HEK293 (cell line): ENCODE measurements around the gene SCGB1C1.

Source experiments
- ATF2 ChIP-seq: fragments of 450-650 bp; formaldehyde crosslinking; IDR thresholded peaks from 2 replicates; pipeline ENCODE4 v1.5.1; 2016; ENCODE audit warnings: missing biosample characterization, missing genetic modification characterization, low read depth
- CTCF ChIP-seq: fragments of 450-650 bp; formaldehyde crosslinking; IDR thresholded peaks from 2 replicates; pipeline ENCODE4 v1.5.1; 2016; ENCODE audit warnings: missing biosample characterization, missing genetic modification characterization
- MYNN ChIP-seq: fragments of 450-650 bp; formaldehyde crosslinking; IDR thresholded peaks from 2 replicates; pipeline ENCODE4 v1.5.1; 2016; ENCODE audit warnings: missing biosample characterization, missing genetic modification characterization, borderline replicate concordance
- REST ChIP-seq: fragments of 450-650 bp; formaldehyde crosslinking; IDR thresholded peaks from 2 replicates; pipeline ENCODE4 v1.5.1; 2016; ENCODE audit warnings: missing biosample characterization, missing genetic modification characterization
- SETDB1 ChIP-seq: IDR thresholded peaks from one replicate; pipeline ENCODE4 v1.6.1; 2017; ENCODE audit warnings: mild to moderate bottlenecking, low read length, moderate library complexity, mixed read lengths; ENCODE audit not compliant: insufficient read length
- TCF7L2 ChIP-seq: IDR thresholded peaks from 2 replicates; pipeline ENCODE4 v1.6.1; 2011; ENCODE audit warnings: low read depth, mild to moderate bottlenecking, inconsistent platforms, low read length, moderate library complexity, borderline replicate concordance
- YY1 ChIP-seq: fragments of 450-650 bp; formaldehyde crosslinking; IDR thresholded peaks from 2 replicates; pipeline ENCODE4 v1.5.1; 2018; ENCODE audit warnings: missing biosample characterization, missing genetic modification characterization
- ZBTB17 ChIP-seq: fragments of 450-650 bp; formaldehyde crosslinking; IDR thresholded peaks from 2 replicates; pipeline ENCODE4 v1.5.1; 2016; ENCODE audit warnings: missing biosample characterization, missing genetic modification characterization
- ZNF121 ChIP-seq: fragments of 450-650 bp; formaldehyde crosslinking; IDR thresholded peaks from 2 replicates; pipeline ENCODE4 v1.5.1; 2016; ENCODE audit warnings: missing biosample characterization, missing genetic modification characterization
- ZNF274 ChIP-seq, 2 experiments: fragments of 200-500 bp in 1 of 2; fragments of 450-650 bp in 1 of 2; sonication (Bioruptor generic) in 1 of 2; formaldehyde crosslinking in 1 of 2; IDR thresholded peaks; 2 replicates each; pipeline versions ENCODE4 v1.5.1 to v1.6.1; 2014 to 2016; ENCODE audit warnings: borderline replicate concordance in 1 of 2, inconsistent platforms in 1 of 2, low read length in 1 of 2, missing biosample characterization in 1 of 2, missing genetic modification characterization in 1 of 2

GRCh38 chr11:210803-211180, 17.9 kb downstream of the SCGB1C1 start:
- TF ChIP-seq ZNF121 (tag by site-specific recombination) (no peak), ZBTB17 (tag by site-specific recombination) (no peak), SETDB1 (no peak), MYNN (tag by site-specific recombination) (no peak), CTCF (no peak), REST (no peak), TCF7L2 (no peak), ZNF274 (IDR thresholded peaks at IDR 0.05; ENCODE audit: low read length) (no peak), ZNF274 (tag by site-specific recombination; IDR thresholded peaks at IDR 0.05; ENCODE audit: borderline replicate concordance) (no peak), YY1 (tag by site-specific recombination) (no peak), ATF2 (tag by site-specific recombination) (no peak)
